CD14-positive monocyte (primary cell): ENCODE results near the gene SYNJ2. TPM values are rescaled to one million over a fixed set of nuclear protein-coding genes. Genes with fewer than 3 reads are reported as not detected.

ENCODE experiments used
- DNase-seq, 3 donors: peaks; one replicate each; pipeline ENCODE4 v3.0.0-alpha.2; 2011 to 2022
- H2AFZ ChIP-seq: 2 replicates; pipeline ENCODE4 v1.6.0; 2012; ENCODE audit warnings: mild to moderate bottlenecking, low read depth, low read length, inconsistent platforms; ENCODE audit not compliant: insufficient read depth, poor library complexity, severe bottlenecking
- H3K27ac ChIP-seq, 2 donors: 1 replicate in 1 of 2; 2 replicates in 1 of 2; pipeline ENCODE4 v1.5.1; 2012 to 2013; ENCODE audit warnings: low read length in 2 of 2, control low read depth in 1 of 2, inconsistent platforms in 1 of 2, low read depth in 1 of 2, mild to moderate bottlenecking in 1 of 2
- H3K27me3 ChIP-seq, 2 donors: one replicate each; pipeline versions ENCODE4 v1.6.0 to v1.6.1; 2011 to 2013; ENCODE audit warnings: low read length in 2 of 2; ENCODE audit not compliant: control insufficient read depth in 2 of 2, insufficient read depth in 2 of 2
- H3K36me3 ChIP-seq, 2 donors: replicated peaks in 1 of 2; 1 replicate in 1 of 2; 2 replicates in 1 of 2; pipeline versions ENCODE4 v1.5.1 to v1.6.1; 2012 to 2013; ENCODE audit warnings: low read length in 2 of 2, control low read depth in 1 of 2, inconsistent platforms in 1 of 2, mild to moderate bottlenecking in 1 of 2; ENCODE audit not compliant: insufficient read depth in 2 of 2, control insufficient read depth in 1 of 2
- H3K4me1 ChIP-seq, 2 donors: 1 replicate in 1 of 2; 2 replicates in 1 of 2; pipeline versions ENCODE4 v1.5.1 to v1.6.1; 2012 to 2013; ENCODE audit warnings: low read length in 2 of 2, control low read depth in 1 of 2, inconsistent platforms in 1 of 2, mild to moderate bottlenecking in 1 of 2, moderate library complexity in 1 of 2; ENCODE audit not compliant: insufficient read depth in 2 of 2, control insufficient read depth in 1 of 2
- H3K4me2 ChIP-seq: replicated peaks from 2 replicates; pipeline ENCODE3; 2012; ENCODE audit warnings: low read length, moderate library complexity, mild to moderate bottlenecking; ENCODE audit not compliant: poor library complexity, severe bottlenecking; ENCODE audit errors: extremely low read depth
- H3K4me3 ChIP-seq, 3 experiments: fragments of 200-600 bp in 1 of 3; sonication (generic) in 1 of 3; replicated peaks in 1 of 3; 1 replicate in 2 of 3; 2 replicates in 1 of 3; pipeline ENCODE4 v1.5.1; 2011 to 2013; ENCODE audit warnings: low read length in 3 of 3, mild to moderate bottlenecking in 3 of 3, control low read depth in 2 of 3, low read depth in 2 of 3, inconsistent platforms in 1 of 3, moderate library complexity in 1 of 3
- H3K79me2 ChIP-seq: 2 replicates; pipeline ENCODE4 v1.6.0; 2012; ENCODE audit warnings: mild to moderate bottlenecking, control low read depth, inconsistent platforms, low read length, moderate library complexity; ENCODE audit not compliant: insufficient read depth
- H3K9ac ChIP-seq: 2 replicates; pipeline ENCODE4 v1.6.0; 2017; ENCODE audit warnings: low read length, mild to moderate bottlenecking; ENCODE audit not compliant: insufficient read depth, poor library complexity, severe bottlenecking
- H3K9me3 ChIP-seq, 2 donors: replicated peaks in 1 of 2; 1 replicate in 1 of 2; 2 replicates in 1 of 2; pipeline versions ENCODE4 v1.5.1 to v1.6.1; 2012 to 2013; ENCODE audit warnings: low read length in 2 of 2, control low read depth in 1 of 2; ENCODE audit not compliant: control insufficient read depth in 1 of 2, insufficient read depth in 1 of 2
- H4K20me1 ChIP-seq: 2 replicates; pipeline ENCODE4 v1.6.0; 2012; ENCODE audit warnings: mild to moderate bottlenecking, low read length, control low read depth, moderate library complexity; ENCODE audit not compliant: insufficient read depth
- H3K27ac Mint-ChIP-seq, 7 donors: one replicate each; pipeline ENCODE4 v1.8.0; 2020; ENCODE audit warnings: mild to moderate bottlenecking in 7 of 7, mixed read lengths in 7 of 7, moderate library complexity in 6 of 7, inconsistent platforms in 2 of 7
- H3K27me3 Mint-ChIP-seq, 3 donors: one replicate each; pipeline ENCODE4 v1.8.0; 2021 to 2022; ENCODE audit warnings: low read depth in 3 of 3, mild to moderate bottlenecking in 3 of 3, mixed read lengths in 3 of 3, moderate library complexity in 3 of 3, inconsistent platforms in 1 of 3
- H3K36me3 Mint-ChIP-seq, 2 donors: one replicate each; pipeline ENCODE4 v1.8.0; 2020; ENCODE audit warnings: mixed read lengths in 2 of 2, inconsistent platforms in 1 of 2, mild to moderate bottlenecking in 1 of 2
- H3K4me1 Mint-ChIP-seq: one replicate; pipeline ENCODE4 v1.8.0; 2020; ENCODE audit warnings: mild to moderate bottlenecking, mixed read lengths
- H3K4me3 Mint-ChIP-seq, 2 donors: one replicate each; pipeline ENCODE4 v1.8.0; 2020; ENCODE audit warnings: mild to moderate bottlenecking in 2 of 2, mixed read lengths in 2 of 2, moderate library complexity in 1 of 2
- H3K9me3 Mint-ChIP-seq, 7 donors: one replicate each; pipeline ENCODE4 v1.8.0; 2020 to 2022; ENCODE audit warnings: mixed read lengths in 7 of 7, mild to moderate bottlenecking in 6 of 7, moderate library complexity in 6 of 7, inconsistent platforms in 2 of 7
- CTCF ChIP-seq: fragments of 200-600 bp; IDR thresholded peaks from one replicate; pipeline ENCODE4 v1.8.0; 2022; ENCODE audit warnings: antibody characterized with exemption, mild to moderate bottlenecking
- WGBS: methylation state at CpG from one replicate; pipeline ENCODE4 v1.1.5; 2013; ENCODE audit warnings: missing lambda C conversion rate; ENCODE audit not compliant: insufficient coverage; 5-methylcytosine and 5-hydroxymethylcytosine counted together
- intact Hi-C, 2 donors: fragments of 100-400 bp; cut with micrococcal nuclease; formaldehyde crosslinking; loops; one replicate each; pipeline versions ENCODE4 v1.15.0 to v1.15.1; 2023
- polyA plus RNA-seq, 3 donors: library from polyadenylated mRNA; depleted of rRNA in 1 of 3; unstranded in 2 of 3; stranded (reverse) in 1 of 3; fragments of 300-500 nt in 2 of 3; fragments of >200 nt in 1 of 3; fragmentation: Illumina TruSeq in 2 of 3; gene quantifications; 1 replicate in 2 of 3; 2 replicates in 1 of 3; pipeline ENCODE4 v1.2.3, GENCODE V29; 2012 to 2021

SYNJ2 gene
- polyA plus RNA-seq, 3 donors = 0.82 to 2.0 (median 1.6) TPM

DNA sequence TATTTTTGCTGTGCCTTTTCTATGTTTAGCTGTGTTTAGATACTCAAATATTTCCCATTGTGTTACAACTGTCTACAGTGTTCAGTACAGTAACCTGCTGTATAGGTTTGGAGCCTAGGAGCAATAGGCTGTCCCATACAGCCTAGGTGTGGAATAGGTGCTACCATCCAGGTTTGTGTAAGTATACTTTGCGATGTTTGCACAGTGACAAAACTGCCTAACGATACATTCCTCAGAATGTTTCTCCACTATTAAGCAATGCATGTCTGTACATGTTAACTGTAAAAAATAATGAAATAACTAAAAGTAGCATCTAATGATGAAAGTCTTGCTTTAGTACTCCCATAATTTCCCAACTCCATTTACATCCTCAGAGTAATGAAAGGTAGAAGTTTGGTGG, 140.4 kb downstream of the SYNJ2 start:
- Histone ChIP-seq H3K4me2 (no peak overlapping the region), H3K27ac (no peak overlapping the region), H3K9ac (no peak overlapping the region), H4K20me1 (no peaks in the 10 kb centered on the region), H3K9me3 (no peaks in the 10 kb centered on the region), H3K36me3 (peaks cover 18 to 64% of the 10 kb centered on the region in 2 donors), H3K4me3 (no peak overlapping the region), H3K79me2 (no peaks in the 10 kb centered on the region), H3K27me3 (no peaks in the 10 kb centered on the region), H3K4me1 (no peaks in the 10 kb centered on the region), H2AFZ (no peak overlapping the region)
- Mint-ChIP-seq H3K9me3 (peaks cover 0 to 2% (median 0%) of the 10 kb centered on the region in 7 donors), H3K27me3 (no peaks in the 10 kb centered on the region), H3K4me3 (no peak overlapping the region), H3K36me3 (peaks cover 52 to 55% of the 10 kb centered on the region in 2 donors), H3K4me1 (no peaks in the 10 kb centered on the region), H3K27ac (no peak overlapping the region)
- no peak for TF ChIP-seq CTCF
- no CpG with 5 or more reads among the region's 2 CpGs for WGBS
- intact Hi-C loops = no loop called here
- DNase-seq = no peak

DNA sequence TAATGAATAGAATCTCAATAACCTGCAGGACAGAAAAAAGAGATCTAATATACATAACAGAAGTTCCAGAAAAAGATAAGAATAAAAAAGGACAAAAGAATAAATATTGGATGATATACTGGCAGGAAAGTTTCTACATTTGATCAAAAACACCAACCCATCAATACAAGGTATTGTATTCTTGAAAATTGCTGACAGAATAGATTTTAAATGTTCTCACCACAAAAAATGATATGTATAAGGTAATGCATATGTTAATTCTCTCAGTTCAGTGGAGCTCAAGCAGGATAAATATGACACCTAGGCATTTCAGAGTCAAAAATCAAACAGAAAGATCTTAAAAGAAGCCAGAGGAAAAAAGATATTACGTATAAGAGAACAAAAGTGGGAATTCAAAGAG, 142.6 kb downstream of the SYNJ2 start:
- no peak overlapping the region for H3K27ac ChIP-seq
- Mint-ChIP-seq H3K9me3 (peaks cover 0 to 2% (median 0%) of the 10 kb centered on the region in 7 donors), H3K4me3 (no peak overlapping the region), H3K4me1 (no peaks in the 10 kb centered on the region), H3K27ac (no peak overlapping the region), H3K36me3 (peaks cover 32 to 45% of the 10 kb centered on the region in 2 donors), H3K27me3 (no peaks in the 10 kb centered on the region)
- no peaks in the 10 kb centered on the region for H3K9me3 ChIP-seq
- DNase-seq = no peak
- H4K20me1 ChIP-seq = no peaks in the 10 kb centered on the region
- no peak overlapping the region for H2AFZ ChIP-seq
- intact Hi-C loops = no loop called here
- no peaks in the 10 kb centered on the region for H3K27me3 ChIP-seq
- H3K79me2 ChIP-seq = no peaks in the 10 kb centered on the region
- no peak overlapping the region for H3K4me3 ChIP-seq
- no CpG with 5 or more reads among the region's 1 CpG for WGBS
- peaks cover 11 to 56% of the 10 kb centered on the region in 2 donors for H3K36me3 ChIP-seq
- H3K4me1 ChIP-seq = no peaks in the 10 kb centered on the region
- TF ChIP-seq CTCF = no peak
- no peak overlapping the region for H3K9ac ChIP-seq
- no peak overlapping the region for H3K4me2 ChIP-seq
